Hepatocyte (in vitro differentiated cells): ENCODE results near the gene EHD1.

Experiments
- CTCF ChIP-seq: fragments of 200-600 bp; sonication (generic); IDR thresholded peaks from 2 replicates; pipeline ENCODE4 v1.5.1; 2016; ENCODE audit warnings: antibody characterized with exemption, mild to moderate bottlenecking; ENCODE audit not compliant: poor library complexity
- EZH2 ChIP-seq: fragments of 200-600 bp; sonication (generic); IDR thresholded peaks from 2 replicates; pipeline ENCODE4 v1.6.1; 2016; ENCODE audit warnings: antibody characterized with exemption, mild to moderate bottlenecking, borderline replicate concordance
- EZH2phosphoT487 ChIP-seq: fragments of 200-600 bp; sonication (generic); IDR thresholded peaks from one replicate; pipeline ENCODE4 v1.6.1; 2018; ENCODE audit warnings: antibody characterized with exemption, mild to moderate bottlenecking, low read depth, moderate library complexity; ENCODE audit not compliant: unreplicated experiment, severe bottlenecking

GRCh38 chr11:64900774-64901173 lies 22.4 kb upstream of the EHD1 start:
- TF ChIP-seq EZH2phosphoT487 (no peak), CTCF (no peak), EZH2 (no peak)
